Measurements from ENCODE around the gene AUTS2. TPM values are rescaled to one million over a fixed set of nuclear protein-coding genes. Genes with fewer than 3 reads are reported as not detected.

AUTS2 gene
- total RNA-seq, 1 experiment from 2014 or later: 256 TPM

GRCh38 chr7:70132226-70132851 lies 534.1 kb downstream of the AUTS2 start:
- no peak overlapping the region for H2BK12ac ChIP-seq (ENCODE audit: insufficient read length, low read depth, low read length)
- no peak overlapping the region for H2BK5ac ChIP-seq (ENCODE audit: insufficient read length, low read length)
- H3K27me3 Mint-ChIP-seq (ENCODE audit: low read depth): no peaks in the 10 kb centered on the region
- H4K8ac ChIP-seq (replicated peaks; ENCODE audit: insufficient read length, low read depth, low read length): no peak overlapping the region
- H3K18ac ChIP-seq (ENCODE audit: insufficient read length, low read depth, low read length): no peak overlapping the region
- no peak overlapping the region for H2AK5ac ChIP-seq (ENCODE audit: insufficient read length, low read length)
- no peak overlapping the region for H3T11ph ChIP-seq (ENCODE audit: low read length)
- H4K5ac ChIP-seq (ENCODE audit: insufficient read length, low read depth, low read length): no peak overlapping the region
- no peak overlapping the region for H2BK20ac ChIP-seq (ENCODE audit: low read depth, low read length, poor library complexity, severe bottlenecking)
- H4K91ac ChIP-seq (ENCODE audit: insufficient read length, low read depth, low read length): no peak overlapping the region
- H3K9me3 Mint-ChIP-seq: no peaks in the 10 kb centered on the region
- no peaks in the 10 kb centered on the region for H3K4me1 ChIP-seq (ENCODE audit: insufficient read depth, low read length)
- H3K4me1 Mint-ChIP-seq: peaks cover 9 to 25% of the 10 kb centered on the region in 2 experiments
- no peak overlapping the region for H3K56ac ChIP-seq (ENCODE audit: insufficient read length, low read depth, low read length)
- no peak overlapping the region for H3K27ac ChIP-seq (ENCODE audit: insufficient read length, low read depth, low read length)
- WGBS (ENCODE audit: extremely low coverage, insufficient read length, low lambda C conversion rate): no CpG with 5 or more reads among the region's 11 CpGs
- H2BK120ac ChIP-seq (ENCODE audit: low read depth, low read length, poor library complexity, severe bottlenecking): no peak overlapping the region
- H4K20me1 ChIP-seq (ENCODE audit: control insufficient read depth, insufficient read depth, insufficient read length): no peaks in the 10 kb centered on the region
- H3K79me1 ChIP-seq (ENCODE audit: insufficient read depth, low read depth, low read length, poor library complexity, severe bottlenecking): no peaks in the 10 kb centered on the region
- H3K79me2 ChIP-seq (ENCODE audit: insufficient read depth, low read length): no peaks in the 10 kb centered on the region
- DNase-seq: no peak
- no peak for TF ChIP-seq CTCF (conservative IDR thresholded peaks at IDR 0.05)
- no peak overlapping the region for H2BK15ac ChIP-seq (ENCODE audit: low read depth, low read length)
- no peak overlapping the region; a peak in 1 of 7 replicates for H3K27ac Mint-ChIP-seq
- no peaks in the 10 kb centered on the region for H3K36me3 Mint-ChIP-seq (ENCODE audit: insufficient read depth in 1 of 3, low read depth in 3 of 3)
- H3K14ac ChIP-seq (ENCODE audit: insufficient read depth, low read length): no peak overlapping the region
- H3K23ac ChIP-seq (ENCODE audit: insufficient read length, low read depth, low read length): no peak overlapping the region
- no peak overlapping the region for H2AFZ ChIP-seq (ENCODE audit: low read length)
- no peak overlapping the region for H3K4ac ChIP-seq (ENCODE audit: low read depth, low read length)
- no peaks in the 10 kb centered on the region for H3K23me2 ChIP-seq (ENCODE audit: insufficient read length, low read depth, low read length, poor library complexity, severe bottlenecking)
- H3K9ac ChIP-seq (ENCODE audit: extremely low read depth, insufficient read length, low read length): no peak overlapping the region
- H3K4me2 ChIP-seq (ENCODE audit: insufficient read depth, insufficient read length, low read length): no peak overlapping the region
- H3K9me3 ChIP-seq (ENCODE audit: control insufficient read depth, low read depth, low read length): no peaks in the 10 kb centered on the region
- H3K4me3 Mint-ChIP-seq: no peak overlapping the region
- no peaks in the 10 kb centered on the region for H3K27me3 ChIP-seq (ENCODE audit: insufficient read depth, low read length)

All from H9 (cell line).